HS-27A (cell line): ENCODE measurements around the gene MAP3K1.

Experiments used
- DNase-seq: peaks from one replicate; pipeline ENCODE4 v3.0.0-alpha.2; 2012; ENCODE audit warnings: low read depth, missing footprints

Gene MAP3K1

DNA sequence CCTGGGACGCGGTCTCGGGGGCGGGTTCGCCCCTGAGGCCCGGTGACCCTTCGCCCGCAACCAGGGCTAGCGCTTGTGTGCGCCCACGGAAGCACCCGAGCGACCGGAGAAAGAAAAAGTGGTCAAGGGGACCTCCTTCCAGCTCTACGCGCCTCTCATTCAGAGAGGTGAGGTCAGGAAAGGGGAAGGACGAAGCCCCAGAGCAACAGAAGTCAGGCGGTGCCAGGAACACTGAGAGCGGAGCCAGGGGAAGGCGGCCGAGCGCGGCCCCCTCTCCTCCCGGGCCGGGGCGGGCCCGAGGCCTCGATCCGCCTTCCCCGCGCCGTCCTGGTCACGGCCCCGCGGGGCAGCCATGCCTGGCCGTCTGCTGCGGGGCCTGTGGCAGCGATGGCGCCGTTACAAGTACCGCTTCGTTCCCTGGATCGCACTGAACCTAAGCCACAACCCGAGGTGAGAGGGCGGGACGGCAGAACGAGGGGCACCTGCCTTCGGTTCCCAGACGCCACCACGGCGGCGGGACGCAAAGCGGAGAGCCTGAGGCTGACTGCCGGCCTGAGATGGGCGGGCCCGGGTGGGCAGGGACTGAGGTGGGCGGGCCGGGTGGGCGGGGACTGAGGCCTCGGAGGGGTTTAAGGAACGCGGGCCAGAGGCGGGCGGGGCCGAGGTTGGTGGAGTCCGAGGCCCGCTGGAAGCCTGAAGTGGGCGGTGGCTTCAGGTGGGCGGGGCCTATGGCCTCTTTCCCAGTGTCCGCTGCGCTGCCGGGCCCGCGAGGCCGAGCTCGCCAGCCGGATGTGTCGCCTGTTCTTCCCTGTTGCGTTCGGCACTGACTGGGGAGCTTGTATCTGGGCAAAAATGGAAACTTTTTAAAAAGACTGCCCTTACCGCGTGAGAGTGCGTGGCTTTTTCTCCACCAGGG is 94.2 kb downstream of the MAP3K1 start, which contains the start of gene SETD9:
Gene SETD9, plus strand, starts transcription at position 303 of the 916 bp plus-strand sequence. Its CDS starts 50 bp downstream, at position 353.
- DNase-seq: peak; percentile 66

DNA sequence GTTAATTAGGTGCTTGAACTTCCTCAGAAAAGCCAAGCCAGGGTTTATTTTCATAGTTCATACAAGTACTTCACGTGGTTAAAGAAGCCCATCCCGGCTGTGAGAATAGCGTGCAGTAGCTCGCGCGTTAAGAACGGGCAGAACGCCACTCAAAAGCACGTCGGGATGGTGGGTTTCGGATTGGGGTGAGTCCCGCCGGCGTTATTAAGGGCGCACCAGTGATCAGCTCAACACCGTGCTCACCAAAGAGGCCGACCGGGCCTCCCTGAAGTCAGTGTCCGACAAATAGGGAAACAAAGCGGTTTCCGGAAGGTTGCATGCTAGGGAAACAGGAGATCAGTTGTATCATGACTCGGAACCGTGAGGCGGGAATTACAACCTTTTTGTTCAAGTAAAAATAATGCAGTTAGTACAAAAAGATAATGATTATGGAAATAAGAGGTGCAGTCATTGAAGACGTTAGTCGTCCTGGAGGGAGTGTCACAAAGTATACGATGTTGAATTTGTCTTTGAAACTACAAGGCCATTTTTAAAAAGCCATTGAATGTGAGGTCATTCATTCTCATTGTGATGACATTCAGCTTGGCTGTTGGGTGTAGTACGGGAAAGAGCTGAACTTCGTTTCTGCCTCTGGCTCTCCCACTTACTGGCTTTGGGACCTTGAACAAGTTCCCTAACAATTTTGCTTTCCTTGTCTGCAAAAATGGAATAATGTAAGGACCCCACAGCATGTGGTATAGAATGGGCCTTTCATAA is 95.0 kb downstream of the MAP3K1 start:
- DNase-seq: peak; percentile 1

DNA sequence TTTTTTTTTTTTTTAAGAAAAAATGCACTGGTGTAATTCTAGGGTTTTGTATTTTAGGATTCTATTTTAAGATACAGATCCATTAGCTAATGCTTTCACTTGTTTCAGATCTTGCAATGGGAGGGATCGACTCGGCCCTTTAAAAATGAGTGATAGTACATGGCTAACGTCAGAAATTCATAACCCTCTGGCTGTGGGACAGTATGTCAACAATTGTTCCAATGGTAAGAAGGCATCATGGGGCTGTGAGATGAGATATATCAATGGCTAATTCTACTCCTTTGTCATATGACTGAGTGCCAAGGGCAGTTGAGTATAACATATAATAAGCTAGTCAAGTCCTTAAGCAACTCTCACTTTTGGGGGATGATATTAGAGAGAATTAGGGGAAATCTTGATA is 98.4 kb downstream of the MAP3K1 start:
- DNase-seq: no peak

GRCh38 chr5:56914678-56915077 is 99.3 kb downstream of the MAP3K1 start:
- DNase-seq: no peak

DNA sequence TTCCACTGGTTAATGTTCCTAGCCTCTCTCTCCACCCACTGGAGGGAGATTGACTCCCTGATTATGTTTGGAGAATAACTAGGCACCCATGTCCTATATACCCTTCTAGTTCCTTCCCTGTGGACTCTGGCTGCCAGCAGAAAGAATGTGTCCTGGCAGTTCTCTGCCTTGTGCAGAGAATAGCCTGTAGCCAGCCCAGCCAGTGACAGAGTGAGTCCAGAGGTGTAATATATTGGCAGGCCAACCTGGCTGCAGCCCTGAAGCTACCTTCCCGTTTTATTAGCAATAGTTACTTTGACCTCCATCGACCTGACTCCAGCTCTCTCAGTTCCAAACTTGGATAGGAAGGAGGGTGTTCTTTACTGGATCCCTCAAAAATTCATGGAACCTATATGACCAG is 102.2 kb downstream of the MAP3K1 start:
- DNase-seq: no peak

DNA sequence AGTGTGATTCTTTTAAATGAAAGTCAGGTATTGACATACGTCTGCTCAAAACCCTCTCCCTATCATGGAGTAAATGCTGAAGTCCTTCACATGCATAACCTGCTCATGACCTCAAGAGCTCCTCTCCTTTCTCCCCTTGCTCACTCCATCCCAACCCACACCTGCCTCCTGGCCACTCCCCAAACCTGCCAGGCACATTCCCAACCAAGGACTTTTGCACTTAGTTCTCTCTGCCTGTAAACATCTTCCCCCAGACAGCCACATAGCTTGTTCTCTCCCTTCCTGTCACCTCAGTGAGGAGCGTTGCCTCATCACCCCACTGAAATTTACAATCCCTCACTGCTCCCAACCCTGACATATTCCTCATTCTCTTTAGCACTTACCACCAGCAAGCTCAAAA is 102.7 kb downstream of the MAP3K1 start:
- DNase-seq: no peak

DNA sequence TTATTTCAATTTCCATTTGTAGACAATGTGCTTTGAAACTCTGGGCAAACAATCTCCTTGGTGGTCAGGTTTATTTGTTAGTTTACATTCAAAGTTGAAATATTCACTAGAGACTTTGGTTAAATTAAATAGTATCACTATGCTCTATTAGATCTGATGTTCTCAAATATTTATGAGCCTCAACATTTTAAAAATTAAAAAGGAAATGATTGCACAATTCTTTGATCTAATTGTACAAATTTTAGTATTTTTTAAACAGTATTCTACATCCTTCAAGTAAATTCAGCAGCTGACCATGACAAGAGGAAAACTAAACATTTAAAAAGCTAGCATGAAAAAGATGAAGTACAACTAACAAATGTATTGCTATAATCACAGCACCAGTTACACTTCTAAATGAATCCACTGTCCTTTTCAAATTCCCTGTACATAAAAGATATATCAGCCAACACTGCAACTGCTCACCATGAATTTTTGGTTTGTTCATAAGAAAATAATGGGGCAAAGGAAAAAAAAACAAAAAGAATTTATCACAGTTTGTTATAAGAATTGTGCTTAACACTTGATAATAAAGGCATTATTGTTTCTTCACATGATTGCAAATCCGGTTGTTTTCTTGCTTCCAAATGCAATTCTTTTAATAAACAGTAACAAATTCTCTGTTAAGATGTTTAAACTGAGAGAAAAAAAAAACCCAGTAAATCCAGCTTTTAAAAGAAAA is 104.8 kb downstream of the MAP3K1 start:
- no peak for DNase-seq

DNA sequence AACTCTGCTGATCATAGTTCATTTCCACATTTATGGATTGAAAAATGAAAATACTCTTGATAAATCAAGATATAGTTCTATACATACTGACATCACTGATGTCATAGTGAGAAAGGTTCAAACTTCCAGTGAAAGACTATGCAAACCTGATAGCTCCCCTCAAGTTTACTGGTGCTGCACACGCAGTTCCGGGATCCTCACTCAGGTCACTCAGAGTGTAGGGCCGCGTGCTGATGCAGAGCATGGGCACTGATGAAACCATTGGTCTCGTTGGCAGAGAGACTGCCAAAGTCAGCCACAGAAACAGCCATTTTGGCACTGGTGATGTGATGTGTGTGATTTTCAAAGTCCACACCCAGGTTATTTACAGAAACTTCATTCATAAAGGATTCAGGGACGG is 107.6 kb downstream of the MAP3K1 start:
- DNase-seq: no peak

DNA sequence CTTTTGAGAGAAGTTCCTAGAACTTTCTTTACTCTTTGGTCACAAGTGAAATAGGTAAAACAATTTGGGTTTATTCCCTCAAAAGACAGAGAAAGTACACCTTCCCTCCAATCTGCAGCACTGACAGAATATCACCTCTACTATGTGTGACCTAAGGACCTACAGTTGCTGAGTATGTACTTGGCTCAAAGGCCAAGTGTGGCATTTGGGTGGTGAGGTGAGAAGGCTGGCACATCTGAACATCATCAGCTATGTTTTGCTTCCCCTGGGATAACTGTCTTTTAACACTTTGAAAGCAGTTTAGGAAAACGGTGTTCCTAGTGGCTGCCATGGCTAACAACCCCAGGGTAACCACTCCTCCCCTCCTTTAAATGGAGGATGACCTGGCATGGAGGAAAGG is 119.0 kb downstream of the MAP3K1 start:
- DNase-seq: no peak

DNA sequence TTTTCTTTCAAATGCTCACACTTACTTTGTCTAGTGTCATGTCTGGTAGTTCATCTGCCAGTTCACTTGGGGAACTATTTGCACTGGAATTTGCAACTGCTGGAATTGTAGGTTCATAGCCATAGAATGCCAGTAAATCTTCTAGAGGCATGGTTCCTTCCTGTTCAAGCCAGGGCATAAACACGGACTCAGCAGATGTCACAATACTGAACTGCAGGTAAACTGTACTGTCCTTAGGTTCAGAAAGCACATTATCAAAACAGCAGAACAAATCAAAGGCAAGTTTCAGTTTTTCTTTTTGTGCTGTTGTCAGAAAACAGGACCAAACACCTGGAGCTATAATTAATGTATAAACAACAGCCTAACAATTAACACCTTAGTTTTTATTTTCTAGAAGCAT is 123.5 kb downstream of the MAP3K1 start:
- DNase-seq: no peak

GRCh38 chr5:56941981-56942380 is 126.6 kb downstream of the MAP3K1 start:
- DNase-seq: no peak
